PC-3 (cell line): ENCODE data around the gene CHTOP. TPM values are rescaled to one million over a fixed set of nuclear protein-coding genes. Genes with fewer than 3 reads are reported as not detected.

Source experiments
- ATAC-seq: fragments of 200-7000 bp; cut with Tn5 transposase; 2 replicates; pipeline ENCODE4 v1.9.1; 2020; ENCODE audit warnings: mild to moderate bottlenecking, moderate library complexity
- BruUV-seq: library from RNA; stranded (reverse); fragments of 400-500 nt; replicated peaks from 2 replicates; lab custom pipeline; 2021; lab: Mats Ljungman, UMichigan
- CTCF ChIA-PET: fragments of 300-600 bp; sonication (Branson Sonifier 250); formaldehyde crosslinking; loops from one replicate; lab custom pipeline; 2022; ENCODE audit warnings: antibody characterized with exemption; lab: Charles Lee
- POLR2A ChIA-PET: fragments of 300-600 bp; sonication (Branson Sonifier 250); formaldehyde crosslinking; loops from one replicate; lab custom pipeline; 2022; ENCODE audit warnings: antibody characterized with exemption; ENCODE audit not compliant: unreplicated experiment; lab: Charles Lee
- DNase-seq: peaks from one replicate; pipeline ENCODE4 v3.0.0-alpha.2; 2015
- H2AFZ ChIP-seq: fragments of 300-600 bp; sonication (generic); 2 replicates; pipeline ENCODE4 v1.6.0; 2016; ENCODE audit warnings: antibody characterized with exemption, low read length
- H3F3A ChIP-seq: fragments of 300-600 bp; sonication (generic); one replicate; pipeline ENCODE4 v1.6.0; 2017; ENCODE audit warnings: antibody characterized with exemption, low read length, control low read depth, mild to moderate bottlenecking; ENCODE audit not compliant: unreplicated experiment
- H3K27ac ChIP-seq: fragments of 300-600 bp; sonication (generic); 2 replicates; pipeline ENCODE4 v1.5.1; 2016; ENCODE audit warnings: mild to moderate bottlenecking, low read length
- H3K27me3 ChIP-seq: fragments of 300-600 bp; sonication (generic); 2 replicates; pipeline ENCODE4 v1.6.1; 2016; ENCODE audit warnings: low read length, mixed read lengths
- H3K36me3 ChIP-seq: fragments of 300-600 bp; sonication (generic); 2 replicates; pipeline ENCODE4 v1.6.1; 2016; ENCODE audit warnings: low read depth, mixed run types, low read length, mixed read lengths
- H3K4me1 ChIP-seq: fragments of 300-600 bp; sonication (generic); 2 replicates; pipeline ENCODE4 v1.5.1; 2016; ENCODE audit warnings: low read length; ENCODE audit not compliant: insufficient read depth
- H3K4me2 ChIP-seq: fragments of 300-600 bp; sonication (generic); 2 replicates; pipeline ENCODE4 v1.6.0; 2016; ENCODE audit warnings: low read length
- H3K4me3 ChIP-seq: fragments of 300-600 bp; sonication (generic); 2 replicates; pipeline ENCODE4 v1.5.1; 2016; ENCODE audit warnings: mild to moderate bottlenecking, low read length, mixed read lengths
- H3K79me2 ChIP-seq: fragments of 300-600 bp; sonication (generic); 2 replicates; pipeline ENCODE4 v1.6.1; 2017; ENCODE audit warnings: low read length, mixed read lengths
- H3K9ac ChIP-seq: fragments of 300-600 bp; sonication (generic); 2 replicates; pipeline ENCODE4 v1.6.0; 2016; ENCODE audit warnings: mild to moderate bottlenecking, low read length
- H3K9me2 ChIP-seq: fragments of 300-600 bp; sonication (generic); replicated peaks from 2 replicates; pipeline ENCODE4 v1.6.1; 2016; ENCODE audit warnings: mixed run types, low read length, mixed read lengths
- H3K9me3 ChIP-seq: fragments of 300-600 bp; sonication (generic); 2 replicates; pipeline ENCODE4 v1.6.1; 2016; ENCODE audit warnings: low read length, mixed read lengths
- H4K20me1 ChIP-seq: fragments of 300-600 bp; sonication (generic); 2 replicates; pipeline ENCODE4 v1.6.1; 2016; ENCODE audit warnings: low read length, mixed read lengths
- EZH2 ChIP-seq: fragments of 300-600 bp; sonication (generic); IDR thresholded peaks from one replicate; pipeline ENCODE4 v1.6.1; 2017; ENCODE audit warnings: antibody characterized with exemption, mild to moderate bottlenecking, low read length; ENCODE audit not compliant: unreplicated experiment
- EZH2phosphoT487 ChIP-seq: fragments of 300-600 bp; sonication (generic); IDR thresholded peaks from 2 replicates; pipeline ENCODE4 v1.6.1; 2018; ENCODE audit warnings: mild to moderate bottlenecking, antibody characterized with exemption, low read length, borderline replicate concordance
- intact Hi-C: fragments of 100-400 bp; cut with micrococcal nuclease; formaldehyde crosslinking; loops from 2 replicates; pipeline ENCODE4 v1.9.0; 2023
- total RNA-seq: library from RNA; depleted of rRNA; stranded (reverse); fragments of >200 nt; gene quantifications from 2 replicates; pipeline ENCODE4 v1.2.3, GENCODE V29; 2014
- TF ChIP-seq, protein P1 (sequence below): fragments of 300-600 bp; sonication (generic); conservative IDR thresholded peaks from 2 replicates; pipeline ENCODE4 v1.5.1; 2017; ENCODE audit warnings: antibody characterized with exemption, low read depth, mild to moderate bottlenecking, low read length

The CHTOP gene
- total RNA-seq, 1 experiment from 2014 or later, result 101 TPM

DNA sequence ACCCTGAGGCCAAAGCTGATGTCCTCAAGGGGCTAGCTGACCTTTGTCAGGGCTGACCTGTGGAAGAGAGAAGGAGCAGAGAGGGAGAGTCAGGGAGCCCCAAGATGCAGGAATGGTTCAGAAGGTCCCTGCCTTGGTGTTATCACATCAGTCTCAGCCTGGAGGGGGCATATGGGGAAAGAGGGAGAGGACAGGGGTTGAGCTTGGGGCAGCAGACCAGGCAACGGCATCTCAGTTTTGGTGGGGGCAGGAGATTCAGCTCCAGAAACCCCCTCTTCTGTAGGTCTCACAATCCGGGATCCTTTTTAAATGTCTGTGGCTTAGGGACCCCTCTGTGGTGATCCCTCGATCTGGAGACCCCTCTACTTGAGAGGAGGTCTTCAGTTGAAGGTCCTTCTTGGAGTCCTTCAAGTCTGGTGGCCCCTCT lies 7.4 kb upstream of the CHTOP start:
- H3K27me3 ChIP-seq, result no peaks in the 10 kb centered on the region
- peaks cover 33% of the 10 kb centered on the region for H3K4me1 ChIP-seq
- peak overlapping the region; percentile 96 for H3K4me2 ChIP-seq
- intact Hi-C loops, result loop anchor here (2.0 kb wide), 1 partner anchor 14 kb away; the partner anchor contains the start of gene S100A16
- H3K9ac ChIP-seq, result peak overlapping the region; percentile 88
- H3K9me2 ChIP-seq, result no peaks in the 10 kb centered on the region
- no peaks in the 10 kb centered on the region for H3K9me3 ChIP-seq
- peak overlapping the region; percentile 51; the same call in 1 of the 2 replicates for H2AFZ ChIP-seq
- DNase-seq (no peak), ATAC-seq (no peak)
- no peaks in the 10 kb centered on the region for H4K20me1 ChIP-seq
- ChIA-PET CTCF (interaction anchor here (1.1 to 2.1 kb wide), 4 partner anchors 8 to 54 kb away, joined by 3 to 18 read pairs (median 14); partner anchors contain the start of gene S100A16), POLR2A (interaction anchor here (0.7 to 1.6 kb wide), 6 partner anchors 8 to 93 kb away, joined by 3 to 25 read pairs (median 10); partner anchors contain the start of gene S100A16)
- TF ChIP-seq, protein P1, sequence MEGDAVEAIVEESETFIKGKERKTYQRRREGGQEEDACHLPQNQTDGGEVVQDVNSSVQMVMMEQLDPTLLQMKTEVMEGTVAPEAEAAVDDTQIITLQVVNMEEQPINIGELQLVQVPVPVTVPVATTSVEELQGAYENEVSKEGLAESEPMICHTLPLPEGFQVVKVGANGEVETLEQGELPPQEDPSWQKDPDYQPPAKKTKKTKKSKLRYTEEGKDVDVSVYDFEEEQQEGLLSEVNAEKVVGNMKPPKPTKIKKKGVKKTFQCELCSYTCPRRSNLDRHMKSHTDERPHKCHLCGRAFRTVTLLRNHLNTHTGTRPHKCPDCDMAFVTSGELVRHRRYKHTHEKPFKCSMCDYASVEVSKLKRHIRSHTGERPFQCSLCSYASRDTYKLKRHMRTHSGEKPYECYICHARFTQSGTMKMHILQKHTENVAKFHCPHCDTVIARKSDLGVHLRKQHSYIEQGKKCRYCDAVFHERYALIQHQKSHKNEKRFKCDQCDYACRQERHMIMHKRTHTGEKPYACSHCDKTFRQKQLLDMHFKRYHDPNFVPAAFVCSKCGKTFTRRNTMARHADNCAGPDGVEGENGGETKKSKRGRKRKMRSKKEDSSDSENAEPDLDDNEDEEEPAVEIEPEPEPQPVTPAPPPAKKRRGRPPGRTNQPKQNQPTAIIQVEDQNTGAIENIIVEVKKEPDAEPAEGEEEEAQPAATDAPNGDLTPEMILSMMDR, result no peak
- TF ChIP-seq EZH2phosphoT487 (no peak), EZH2 (no peak)
- no peaks in the 10 kb centered on the region for H3F3A ChIP-seq
- H3K36me3 ChIP-seq, result peaks cover 33% of the 10 kb centered on the region
- H3K27ac ChIP-seq, result peak overlapping the region; percentile 79
- H3K4me3 ChIP-seq, result peak overlapping the region; percentile 84
- H3K79me2 ChIP-seq, result peaks cover 36% of the 10 kb centered on the region
- BruUV-seq, result no TSS peak

DNA sequence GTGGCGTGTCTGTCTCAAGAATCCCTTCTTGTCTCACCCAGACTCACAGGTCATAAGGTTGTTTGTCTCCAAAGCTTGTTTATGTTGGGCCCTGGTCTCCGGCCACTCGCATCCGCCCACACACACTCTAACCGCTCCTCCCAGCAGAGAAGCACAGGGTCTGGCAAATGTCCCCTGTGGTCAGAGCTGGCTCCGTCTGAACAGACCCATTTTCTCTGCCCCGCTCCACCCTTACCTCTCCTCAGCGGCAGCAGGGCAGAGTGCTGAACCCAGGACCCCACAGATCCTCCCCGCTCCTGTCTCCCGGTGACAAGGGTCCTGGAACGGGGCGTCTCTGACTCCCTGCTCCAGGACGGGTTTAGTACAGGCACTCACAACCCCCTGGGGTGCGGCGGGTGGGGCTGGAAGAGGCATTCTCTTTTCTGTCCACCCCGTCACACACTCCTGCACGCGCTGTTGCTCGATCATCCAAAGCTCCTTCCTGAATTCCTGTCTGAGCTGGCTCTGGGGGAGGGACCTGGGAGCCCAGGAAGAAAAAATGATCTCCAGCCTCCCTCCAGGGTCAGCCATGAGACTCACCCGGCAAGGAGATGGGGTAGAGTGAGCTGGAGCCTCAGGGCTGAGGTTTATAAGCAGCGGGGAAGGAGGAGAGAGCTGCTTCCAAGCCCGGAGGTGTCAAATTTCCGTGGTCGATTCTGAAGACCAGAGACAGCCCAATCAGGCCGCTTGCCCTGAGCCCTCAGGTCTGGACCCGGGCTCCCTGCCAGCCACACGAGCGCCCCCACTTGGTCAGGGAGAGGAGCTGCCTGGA lies 6.8 kb upstream of the CHTOP start, which contains the start of gene S100A13:
TSS of gene S100A13 (minus strand) at position 602 of the 811 bp plus-strand sequence. CDS start 1,033 bp downstream, outside the sequence.
- Histone ChIP-seq H4K20me1 (no peaks in the 10 kb centered on the region), H3K36me3 (peaks cover 29% of the 10 kb centered on the region), H3K9me2 (no peaks in the 10 kb centered on the region), H3K9me3 (no peaks in the 10 kb centered on the region), H3K27ac (peak within 1 kb of the TSS; percentile 79), H3K4me3 (peak within 1 kb of the TSS; percentile 84), H2AFZ (peak within 1 kb of the TSS; percentile 51), H3K9ac (peak within 1 kb of the TSS; percentile 88), H3K27me3 (no peaks in the 10 kb centered on the region), H3K4me1 (peaks cover 33% of the 10 kb centered on the region), H3F3A (no peaks in the 10 kb centered on the region), H3K79me2 (peaks cover 36% of the 10 kb centered on the region), H3K4me2 (peak within 1 kb of the TSS; percentile 96)
- ChIA-PET POLR2A (interaction anchor here (0.5 to 1.6 kb wide), 15 partner anchors 9 to 294 kb away, joined by 3 to 25 read pairs (median 4); partner anchors contain the start of genes ILF2, INTS3 and S100A16), CTCF (interaction anchor here (0.6 to 2.1 kb wide), 10 partner anchors 9 to 549 kb away, joined by 3 to 18 read pairs (median 5); partner anchors contain the start of gene S100A16)
- TF ChIP-seq EZH2, result no peak
- TF ChIP-seq, protein P1, result peak; percentile 95
- intact Hi-C loops, result loop anchor here (2.0 kb wide), 1 partner anchor 14 kb away; the partner anchor contains the start of gene S100A16
- BruUV-seq, result TSS peak; percentile 73
- peak; percentile 88 for ATAC-seq
- peak; percentile 97 for DNase-seq
